Mammary epithelial cell (primary cell): Measurements from ENCODE around the gene NUP133.

Experiments
- CTCF ChIP-seq, 2 donors: IDR thresholded peaks in 1 of 2; conservative IDR thresholded peaks in 1 of 2; 2 replicates each; pipeline ENCODE4 v1.5.1; 2011 to 2012; ENCODE audit warnings: inconsistent platforms in 2 of 2, low read length in 2 of 2, mild to moderate bottlenecking in 2 of 2, control low read depth in 1 of 2, low read depth in 1 of 2; ENCODE audit not compliant: insufficient read depth in 1 of 2; ENCODE audit errors: extremely low read depth in 1 of 2
- EZH2 ChIP-seq: IDR thresholded peaks from 2 replicates; pipeline ENCODE4 v1.6.1; 2012; ENCODE audit warnings: low read length, inconsistent platforms, borderline replicate concordance

GRCh38 chr1:229452956-229453801 is 55.0 kb downstream of the NUP133 start:
- TF ChIP-seq CTCF (conservative IDR thresholded peaks at IDR 0.05 in 1 of 2, IDR thresholded peaks at IDR 0.05 in 1 of 2; ENCODE audit: extremely low read depth in 1 of 2, insufficient read depth in 1 of 2, low read depth in 1 of 2, low read length in 2 of 2) (peak; percentile 55 to 78), EZH2 (no peak)
